LHCN-M2 (cell line): Measurements from ENCODE around the gene PLLP. TPM values are rescaled to one million over a fixed set of nuclear protein-coding genes. Genes with fewer than 3 reads are reported as not detected.

Source experiments
- DNase-seq: peaks from one replicate; pipeline ENCODE4 v3.0.0-alpha.2; 2012; ENCODE audit warnings: low read depth
- polyA plus RNA-seq: library from polyadenylated mRNA; unstranded; fragments of >200 nt; gene quantifications from one replicate; pipeline ENCODE4 v1.2.1, GENCODE V29; 2012; ENCODE audit warnings: missing spikeins
- total RNA-seq: library from RNA; depleted of rRNA; stranded (reverse); fragments of >200 nt; gene quantifications from 2 replicates; pipeline ENCODE4 v1.2.3, GENCODE V29; 2014; rRNA removed

The PLLP gene
- not detected in 2 replicates for total RNA-seq
- 0.30 TPM for polyA plus RNA-seq

- DNase-seq = no peak
Measured at GRCh38 chr16:57284209-57284951, at the start of gene PLLP. PLLP (minus strand) TSS chr16:57284672; CDS start chr16:57284540, 132 bp downstream.

- DNase-seq = no peak
Measured at GRCh38 chr16:57333402-57333801, 48.9 kb upstream of the PLLP start.

GRCh38 chr16:57331355-57331754, 46.9 kb upstream of the PLLP start:
- DNase-seq = no peak

GRCh38 chr16:57329718-57330327, 45.4 kb upstream of the PLLP start:
- no peak for DNase-seq

- no peak for DNase-seq
Measured at GRCh38 chr16:57325458-57325857, 41.0 kb upstream of the PLLP start.

GRCh38 chr16:57324749-57325148, 40.3 kb upstream of the PLLP start:
- no peak for DNase-seq

- DNase-seq = no peak
Measured at GRCh38 chr16:57319646-57320045, 35.2 kb upstream of the PLLP start.

GRCh38 chr16:57318240-57318970, 33.9 kb upstream of the PLLP start:
- no peak for DNase-seq

- DNase-seq = peak; percentile 69
Measured at GRCh38 chr16:57316390-57317017, 32.0 kb upstream of the PLLP start.

GRCh38 chr16:57315416-57315815, 30.9 kb upstream of the PLLP start:
- no peak for DNase-seq

GRCh38 chr16:57314161-57314785, 29.8 kb upstream of the PLLP start:
- no peak for DNase-seq

- no peak for DNase-seq
Measured at GRCh38 chr16:57313509-57313908, 29.0 kb upstream of the PLLP start.

- DNase-seq = no peak
Measured at GRCh38 chr16:57310801-57311200, 26.3 kb upstream of the PLLP start.

- no peak for DNase-seq
Measured at GRCh38 chr16:57308041-57308440, 23.6 kb upstream of the PLLP start.

GRCh38 chr16:57307365-57307764, 22.9 kb upstream of the PLLP start:
- DNase-seq = no peak

GRCh38 chr16:57306676-57307341, 22.3 kb upstream of the PLLP start:
- DNase-seq = no peak

- DNase-seq = no peak
Measured at GRCh38 chr16:57305159-57305811, 20.8 kb upstream of the PLLP start.

- peak; percentile 18 for DNase-seq
Measured at GRCh38 chr16:57304169-57305061, 19.9 kb upstream of the PLLP start.

GRCh38 chr16:57303910-57304168, 19.4 kb upstream of the PLLP start:
- DNase-seq = no peak
